Psoas muscle (tissue), 8 donors: Measurements from ENCODE around the gene RNASE4. TPM values are rescaled to one million over a fixed set of nuclear protein-coding genes. Genes with fewer than 3 reads are reported as not detected.
"Not testable (repeated sequence)": the region's sequence is repeated elsewhere in the genome, so short reads cannot be mapped to it uniquely, and the experiment has no call there.

Experiments used
- ATAC-seq, 4 donors: fragments of 200-7000 bp; cut with Tn5 transposase; one replicate each; pipeline ENCODE4 v1.9.1; 2020; ENCODE audit warnings: moderate library complexity in 3 of 4, mild to moderate bottlenecking in 2 of 4
- DNase-seq, 2 donors: peaks; one replicate each; pipeline ENCODE4 v3.0.0-alpha.2; 2020
- H3K27ac ChIP-seq: fragments of 200-600 bp; one replicate; pipeline ENCODE4 v1.8.0; 2022
- H3K27me3 ChIP-seq, 3 donors: fragments of 200-600 bp in 1 of 3; one replicate each; pipeline versions ENCODE4 v1.6.1 to v1.8.0; 2013 to 2022; ENCODE audit warnings: low read length in 2 of 3, mild to moderate bottlenecking in 2 of 3, moderate library complexity in 1 of 3; ENCODE audit not compliant: insufficient read depth in 3 of 3
- H3K36me3 ChIP-seq, 2 donors: fragments of 200-600 bp in 1 of 2; one replicate each; pipeline versions ENCODE4 v1.6.1 to v1.8.0; 2013 to 2022; ENCODE audit warnings: low read depth in 1 of 2, mild to moderate bottlenecking in 1 of 2, moderate library complexity in 1 of 2; ENCODE audit not compliant: insufficient read depth in 1 of 2
- H3K4me1 ChIP-seq: fragments of 200-600 bp; one replicate; pipeline ENCODE4 v1.8.0; 2022
- H3K4me3 ChIP-seq: fragments of 200-600 bp; one replicate; pipeline ENCODE4 v1.8.0; 2022; ENCODE audit warnings: mild to moderate bottlenecking
- H3K9me3 ChIP-seq: fragments of 200-600 bp; one replicate; pipeline ENCODE4 v1.8.0; 2022
- WGBS, 3 donors: extraction: QIAGEN DNeasy Blood & Tissue Kit; methylation state at CpG; one replicate each; pipeline versions ENCODE4 v1.1.6 to v1.1.7; 2013; 5-methylcytosine and 5-hydroxymethylcytosine counted together
- intact Hi-C, 2 donors: fragments of 100-400 bp; cut with DNase I; formaldehyde crosslinking; loops; one replicate each; pipeline versions ENCODE4 v1.11.0 to v1.14.2; 2022
- polyA plus RNA-seq, 3 donors: library from polyadenylated mRNA; stranded (reverse); fragments of 200-250 nt; gene quantifications; one replicate each; pipeline ENCODE4 v1.2.3, GENCODE V29; 2013
- total RNA-seq, 4 donors: library from RNA; stranded (reverse); fragmentation: NEBNext Ultra II Directional in 2 of 4; extraction: Animal tissue kit (Norgen Biotek cat#: 25700) in 2 of 4; gene quantifications; one replicate each; pipeline versions ENCODE4 v1.2.1 to v1.2.4, GENCODE V29; 2021 to 2023
- TF ChIP-seq, protein P1 (sequence below): fragments of 200-600 bp; IDR thresholded peaks from one replicate; pipeline ENCODE4 v1.8.0; 2022; ENCODE audit warnings: antibody characterized with exemption
- donor health status: healthy with polysubstance abuse.
- donor health status: DM: no; HTN: no; CAD: no; lungs with moderate emphysema.
- donor health status: Bipolar disorder and iron deficiency.
- donor health status: healthy.
- donor health status: DM: yes; HTN: yes; CAD: no.
- donor health status: DM: no; HTN: no; CAD: no.
- donor health status: DM: no; HTN: no; CAD: no.
- donor health status: DM: yes; HTN: yes; CAD: no.

Gene RNASE4
- total and polyA plus RNA-seq, 7 donors: 0.77 to 11.1 (median 7.6) TPM

DNA sequence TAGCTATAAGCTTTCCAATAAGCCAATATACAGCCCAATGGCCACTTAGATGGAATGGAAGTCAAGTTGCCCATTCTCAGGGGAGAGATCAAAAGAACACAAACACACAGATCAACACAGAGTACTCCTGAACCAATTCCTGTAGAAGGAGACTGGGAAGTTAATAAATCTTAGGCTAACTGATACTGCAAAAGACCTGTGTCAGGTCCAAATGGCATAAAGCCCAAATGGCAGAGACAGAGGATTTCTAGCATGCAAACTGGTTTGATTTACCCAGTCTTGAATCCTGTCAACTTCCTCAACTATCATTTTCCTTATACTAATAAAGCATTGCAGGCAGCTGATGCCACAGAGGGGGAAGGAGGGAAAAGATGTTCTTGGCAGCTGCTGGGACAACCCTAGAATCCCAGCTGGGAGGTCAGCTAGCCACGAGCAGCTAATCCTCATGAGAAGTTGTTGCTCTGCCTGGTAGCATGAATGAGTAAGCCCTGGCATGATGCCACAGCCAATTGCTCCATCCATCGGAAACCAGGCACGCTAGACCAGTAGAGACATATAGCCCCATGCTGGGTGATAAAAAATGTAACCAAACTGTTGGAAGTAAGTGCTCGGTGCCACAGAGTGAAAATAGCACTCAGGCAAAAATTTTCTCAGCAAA is 30.4 kb downstream of the RNASE4 start:
- intact Hi-C loops: no loop called here
- no peak overlapping the region for H3K27ac ChIP-seq

DNA sequence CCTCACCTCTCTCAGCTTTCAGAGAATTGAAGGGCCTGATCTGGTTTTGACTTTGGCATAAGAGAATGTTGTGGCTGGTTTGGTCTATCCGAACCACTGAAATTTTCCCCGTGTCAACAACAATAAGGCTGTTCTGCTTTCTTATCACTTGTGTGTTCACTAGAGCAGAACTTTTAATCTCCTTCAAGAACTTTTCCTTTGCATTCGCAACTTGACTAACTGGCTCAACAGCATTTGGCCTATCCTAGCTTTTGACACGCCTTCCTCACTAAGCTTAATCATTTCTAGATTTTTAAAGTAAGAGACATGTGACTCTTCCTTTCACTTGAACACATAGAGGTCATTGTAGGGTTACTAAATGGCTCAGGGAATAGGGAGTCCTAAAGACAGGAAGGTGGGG is 35.4 kb downstream of the RNASE4 start:
- Histone ChIP-seq H3K27me3 (peaks cover 0 to 15% (median 0%) of the 10 kb centered on the region in 3 donors), H3K36me3 (no peaks in the 10 kb centered on the region), H3K27ac (no peak overlapping the region), H3K4me1 (no peaks in the 10 kb centered on the region), H3K4me3 (no peak overlapping the region), H3K9me3 (no peaks in the 10 kb centered on the region)
- ATAC-seq (no peak), DNase-seq (no peak)
- WGBS, 3 donors: 87 to 91% (median 87%) methylated on average over 4 of the region's 4 CpGs
- TF ChIP-seq, protein P1, sequence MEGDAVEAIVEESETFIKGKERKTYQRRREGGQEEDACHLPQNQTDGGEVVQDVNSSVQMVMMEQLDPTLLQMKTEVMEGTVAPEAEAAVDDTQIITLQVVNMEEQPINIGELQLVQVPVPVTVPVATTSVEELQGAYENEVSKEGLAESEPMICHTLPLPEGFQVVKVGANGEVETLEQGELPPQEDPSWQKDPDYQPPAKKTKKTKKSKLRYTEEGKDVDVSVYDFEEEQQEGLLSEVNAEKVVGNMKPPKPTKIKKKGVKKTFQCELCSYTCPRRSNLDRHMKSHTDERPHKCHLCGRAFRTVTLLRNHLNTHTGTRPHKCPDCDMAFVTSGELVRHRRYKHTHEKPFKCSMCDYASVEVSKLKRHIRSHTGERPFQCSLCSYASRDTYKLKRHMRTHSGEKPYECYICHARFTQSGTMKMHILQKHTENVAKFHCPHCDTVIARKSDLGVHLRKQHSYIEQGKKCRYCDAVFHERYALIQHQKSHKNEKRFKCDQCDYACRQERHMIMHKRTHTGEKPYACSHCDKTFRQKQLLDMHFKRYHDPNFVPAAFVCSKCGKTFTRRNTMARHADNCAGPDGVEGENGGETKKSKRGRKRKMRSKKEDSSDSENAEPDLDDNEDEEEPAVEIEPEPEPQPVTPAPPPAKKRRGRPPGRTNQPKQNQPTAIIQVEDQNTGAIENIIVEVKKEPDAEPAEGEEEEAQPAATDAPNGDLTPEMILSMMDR: no peak
- intact Hi-C loops: no loop called here

More for the DNA sequence above, 30.4 kb downstream of the RNASE4 start:
- WGBS, 3 donors: 24 to 29% (median 26%) methylated on average over 4 of the region's 4 CpGs
- TF ChIP-seq, protein P1: no peak
- Histone ChIP-seq H3K9me3 (no peaks in the 10 kb centered on the region), H3K27me3 (peaks cover 0 to 4% (median 0%) of the 10 kb centered on the region in 3 donors), H3K4me3 (no peak overlapping the region), H3K4me1 (no peaks in the 10 kb centered on the region), H3K36me3 (no peaks in the 10 kb centered on the region)
- peak; percentile 71 to 84 for DNase-seq
- ATAC-seq: peak; percentile 36 to 73 (median 58)

DNA sequence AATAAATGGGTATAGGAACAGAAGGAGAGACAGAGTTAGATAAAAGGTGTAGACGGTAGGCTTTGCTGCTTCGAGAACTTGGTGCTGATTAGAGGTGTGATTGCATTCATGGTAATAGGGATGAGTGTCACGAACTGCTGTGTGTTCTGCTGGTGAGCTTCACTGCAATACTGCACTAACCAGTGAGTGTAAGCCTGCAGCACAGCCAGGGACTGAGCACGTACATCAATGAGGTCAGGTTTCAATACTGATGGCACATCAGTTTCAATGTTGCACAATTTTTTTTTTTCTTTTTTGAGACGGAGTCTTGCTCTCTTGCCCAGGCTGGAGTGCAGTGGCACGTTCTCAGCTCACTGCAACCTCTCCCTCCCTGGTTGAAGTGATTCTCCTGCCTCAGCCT is 36.4 kb downstream of the RNASE4 start:
- no peak for DNase-seq
- TF ChIP-seq, protein P1: no peak
- Histone ChIP-seq H3K36me3 (no peaks in the 10 kb centered on the region), H3K4me1 (no peaks in the 10 kb centered on the region), H3K27me3 (peaks cover 0 to 24% (median 2%) of the 10 kb centered on the region in 3 donors), H3K9me3 (no peaks in the 10 kb centered on the region), H3K4me3 (no peak overlapping the region), H3K27ac (no peak overlapping the region)
- no peak for ATAC-seq
- WGBS, 3 donors: 64 to 72% (median 70%) methylated on average over 6 of the region's 6 CpGs
- intact Hi-C loops: no loop called here

DNA sequence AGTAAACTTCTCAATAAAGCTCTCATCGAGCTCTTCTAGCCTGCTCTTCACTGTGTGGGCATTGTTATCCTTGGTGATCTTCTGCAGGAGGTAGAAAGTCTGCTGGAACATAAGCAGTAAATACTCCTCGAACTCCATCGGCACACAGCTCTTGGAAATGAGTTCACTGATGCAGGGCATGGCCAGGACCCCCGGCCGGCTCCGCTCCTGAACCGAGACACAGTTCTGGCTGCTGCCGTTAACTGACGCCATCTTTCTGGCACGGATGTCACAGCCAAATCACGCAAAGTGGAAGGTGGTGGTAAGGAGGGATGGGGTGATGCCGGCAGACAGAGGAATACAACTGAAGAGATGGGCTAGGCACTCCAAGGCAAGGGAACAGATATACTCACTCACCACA is 37.7 kb downstream of the RNASE4 start:
- H3K36me3 ChIP-seq: no peaks in the 10 kb centered on the region
- H3K4me3 ChIP-seq: no peak overlapping the region
- H3K9me3 ChIP-seq: no peaks in the 10 kb centered on the region
- ATAC-seq: no peak
- WGBS, 3 donors: 87 to 92% (median 89%) methylated on average over 12 of the region's 12 CpGs
- intact Hi-C loops: no loop called here
- no peak for DNase-seq
- H3K27me3 ChIP-seq: peaks cover 0 to 31% (median 2%) of the 10 kb centered on the region in 3 donors
- H3K27ac ChIP-seq: no peak overlapping the region
- no peaks in the 10 kb centered on the region for H3K4me1 ChIP-seq
- TF ChIP-seq, protein P1: no peak

DNA sequence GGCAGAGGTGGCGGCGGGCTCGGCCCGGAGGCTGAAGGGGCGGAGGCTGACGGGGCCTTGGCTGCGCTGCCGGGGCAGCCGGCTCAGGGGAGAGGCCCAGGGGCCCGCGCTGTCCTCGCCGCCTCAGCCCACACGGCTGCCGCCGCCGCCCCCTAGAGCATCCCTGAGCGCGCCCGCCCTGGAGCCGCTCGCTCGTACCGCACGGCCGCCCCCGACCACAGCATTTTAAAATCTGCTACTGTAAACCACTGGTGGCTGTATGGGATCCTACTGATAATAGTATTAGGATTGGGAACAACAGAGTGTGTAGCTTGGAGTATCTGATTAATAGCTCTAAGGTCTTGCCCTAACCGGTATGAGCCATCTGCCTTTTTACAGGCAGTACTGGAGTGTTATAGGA is 39.1 kb downstream of the RNASE4 start:
- Histone ChIP-seq H3K36me3 (no peaks in the 10 kb centered on the region), H3K4me1 (no peaks in the 10 kb centered on the region), H3K9me3 (no peaks in the 10 kb centered on the region), H3K27ac (no peak overlapping the region), H3K4me3 (no peak overlapping the region), H3K27me3 (peaks cover 0 to 31% (median 2%) of the 10 kb centered on the region in 3 donors)
- no peak for DNase-seq
- no peak for ATAC-seq
- 22 to 30% (median 30%) methylated on average over 17 to 28 of the region's 28 CpGs for whole genome bisulfite sequencing, 3 donors
- intact Hi-C loops: no loop called here
- TF ChIP-seq, protein P1: no peak

DNA sequence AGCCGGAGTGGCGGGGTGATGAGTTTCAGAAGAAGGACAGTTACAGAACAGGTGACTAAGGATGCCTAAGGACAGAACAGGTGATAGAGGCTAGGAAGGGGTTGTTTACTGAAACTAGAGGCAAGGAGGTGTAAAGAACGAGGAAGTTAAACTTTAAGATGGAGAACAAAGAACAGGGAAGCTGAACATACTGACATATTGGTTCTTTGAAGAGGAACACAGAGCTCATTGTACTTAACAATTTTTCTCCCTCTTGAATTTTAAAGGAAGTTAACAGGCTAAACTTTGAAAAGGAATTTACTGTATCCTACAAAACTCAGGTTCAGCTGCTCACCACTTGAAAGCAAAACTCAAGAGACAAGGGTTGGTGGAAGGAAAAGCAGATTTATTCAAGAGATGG is 41.8 kb downstream of the RNASE4 start:
- H3K4me3 ChIP-seq, intact Hi-C loops, H3K36me3 ChIP-seq, H3K4me1 ChIP-seq, H3K27ac ChIP-seq, DNase-seq, ATAC-seq, H3K9me3 ChIP-seq: not testable (repeated sequence)
- WGBS, 3 donors: 82 to 86% (median 85%) methylated on average over 3 of the region's 3 CpGs
- H3K27me3 ChIP-seq: peaks cover 0 to 31% (median 2%) of the 10 kb centered on the region in 3 donors
